D721Med (cell line): ENCODE data around the gene RPS6KA2.

ENCODE experiments used
- DNase-seq: peaks from one replicate; pipeline ENCODE4 v3.0.0; 2011; ENCODE audit warnings: low spot score; ENCODE audit not compliant: insufficient read length
- FAIRE-seq: peaks from 2 replicates; lab custom pipeline; 2011; peaks lifted over from hg19 to GRCh38; lab: Jason Lieb, UNC
- TF ChIP-seq, protein P1 (sequence below): IDR thresholded peaks from 2 replicates; pipeline ENCODE4 v1.5.1; 2012; ENCODE audit warnings: mild to moderate bottlenecking, control low read depth; ENCODE audit not compliant: insufficient read depth; ENCODE audit errors: missing control alignments

RPS6KA2 gene

GRCh38 chr6:166559662-166560061 lies 67.4 kb downstream of the RPS6KA2 start:
- DNase-seq (no peak), FAIRE-seq (no peak)
- TF ChIP-seq, protein P1, sequence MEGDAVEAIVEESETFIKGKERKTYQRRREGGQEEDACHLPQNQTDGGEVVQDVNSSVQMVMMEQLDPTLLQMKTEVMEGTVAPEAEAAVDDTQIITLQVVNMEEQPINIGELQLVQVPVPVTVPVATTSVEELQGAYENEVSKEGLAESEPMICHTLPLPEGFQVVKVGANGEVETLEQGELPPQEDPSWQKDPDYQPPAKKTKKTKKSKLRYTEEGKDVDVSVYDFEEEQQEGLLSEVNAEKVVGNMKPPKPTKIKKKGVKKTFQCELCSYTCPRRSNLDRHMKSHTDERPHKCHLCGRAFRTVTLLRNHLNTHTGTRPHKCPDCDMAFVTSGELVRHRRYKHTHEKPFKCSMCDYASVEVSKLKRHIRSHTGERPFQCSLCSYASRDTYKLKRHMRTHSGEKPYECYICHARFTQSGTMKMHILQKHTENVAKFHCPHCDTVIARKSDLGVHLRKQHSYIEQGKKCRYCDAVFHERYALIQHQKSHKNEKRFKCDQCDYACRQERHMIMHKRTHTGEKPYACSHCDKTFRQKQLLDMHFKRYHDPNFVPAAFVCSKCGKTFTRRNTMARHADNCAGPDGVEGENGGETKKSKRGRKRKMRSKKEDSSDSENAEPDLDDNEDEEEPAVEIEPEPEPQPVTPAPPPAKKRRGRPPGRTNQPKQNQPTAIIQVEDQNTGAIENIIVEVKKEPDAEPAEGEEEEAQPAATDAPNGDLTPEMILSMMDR: no peak

DNA sequence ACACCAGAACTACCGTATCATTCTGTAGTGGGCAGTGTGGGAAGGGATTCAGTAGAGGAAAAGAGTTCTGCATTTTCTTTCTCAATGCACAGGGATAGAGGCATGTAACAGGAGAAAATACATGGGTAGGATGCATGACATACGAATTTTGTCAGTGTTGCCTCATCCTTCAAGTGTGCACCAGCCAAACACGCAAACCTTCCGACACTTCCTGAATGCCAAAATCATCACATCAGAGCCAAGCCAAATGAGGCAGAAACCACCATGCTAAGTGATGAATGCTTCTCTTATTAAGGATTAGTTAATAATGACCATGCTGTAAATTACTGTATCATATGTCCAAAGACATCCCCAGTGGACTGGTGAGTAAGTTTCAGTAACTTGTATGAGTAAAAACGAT lies 67.8 kb downstream of the RPS6KA2 start:
- no peak for DNase-seq
- TF ChIP-seq, protein P1: no peak
- no peak for FAIRE-seq

- DNase-seq (no peak), FAIRE-seq (no peak)
- TF ChIP-seq, protein P1: no peak
Measured at GRCh38 chr6:166558156-166559005, 68.7 kb downstream of the RPS6KA2 start.

DNA sequence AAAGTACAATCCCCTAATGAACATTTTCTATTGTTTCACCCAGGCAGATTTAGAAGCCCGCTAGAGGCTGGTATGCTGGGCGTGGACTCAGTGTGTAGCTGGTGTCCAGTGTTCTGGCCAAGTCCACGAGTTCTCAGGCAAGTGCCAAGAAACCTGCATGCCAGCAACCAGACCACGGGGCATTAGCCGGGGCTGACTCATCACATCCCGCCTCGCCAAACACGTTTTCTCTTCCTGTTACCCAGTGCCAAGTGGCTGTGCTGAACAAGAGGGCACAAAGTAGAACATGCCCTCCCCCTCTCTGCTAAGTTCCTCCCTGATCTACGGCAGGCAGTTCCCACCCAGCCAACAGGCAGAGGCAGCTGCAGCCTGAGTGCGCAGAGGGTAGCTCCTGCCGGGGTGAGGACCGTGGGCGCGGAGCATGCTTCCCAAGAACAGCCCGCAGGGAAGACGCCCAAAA lies 70.2 kb downstream of the RPS6KA2 start:
- TF ChIP-seq, protein P1: no peak
- FAIRE-seq (no peak), DNase-seq (no peak)

DNA sequence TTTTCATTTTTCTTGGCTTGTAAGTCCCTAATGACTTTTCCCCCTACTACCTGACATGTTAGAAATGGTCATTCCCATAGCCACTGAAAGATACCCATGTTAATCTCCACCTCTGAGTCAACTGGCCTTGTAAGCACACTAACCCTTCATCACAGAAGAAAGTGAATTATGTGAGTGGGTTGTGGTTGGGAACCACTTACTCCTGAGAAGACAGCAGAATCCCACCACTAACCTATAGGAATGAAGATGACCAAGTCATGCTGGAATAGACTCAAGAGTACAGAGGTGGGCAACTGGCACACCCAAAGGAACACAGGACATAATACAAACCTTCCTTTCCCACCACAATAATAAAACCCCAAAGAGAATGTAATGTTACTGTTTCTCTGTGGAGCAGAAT lies 70.7 kb downstream of the RPS6KA2 start:
- DNase-seq (no peak), FAIRE-seq (no peak)
- TF ChIP-seq, protein P1: no peak

GRCh38 chr6:166555086-166555485 lies 72.0 kb downstream of the RPS6KA2 start:
- TF ChIP-seq, protein P1: no peak
- FAIRE-seq (no peak), DNase-seq (no peak)

DNA sequence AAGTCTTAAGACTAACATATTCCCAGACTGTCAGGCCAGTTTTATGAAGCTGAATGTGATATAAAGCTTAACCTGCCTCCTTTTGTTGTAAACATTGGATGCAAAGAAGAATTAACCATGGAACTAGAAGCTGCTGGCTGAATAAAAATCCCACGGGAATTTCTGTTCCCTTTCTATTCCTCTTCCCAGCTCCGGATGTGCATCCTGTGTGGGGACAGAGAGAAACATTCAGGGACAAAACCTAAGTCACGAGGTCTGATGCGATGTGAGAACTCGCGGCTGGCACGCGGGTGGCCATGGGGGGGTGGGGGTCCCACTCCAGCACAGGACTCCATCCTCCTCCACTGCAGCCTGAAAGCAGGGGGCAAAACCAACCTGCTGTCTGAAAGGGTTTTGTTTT lies 72.7 kb downstream of the RPS6KA2 start:
- DNase-seq (no peak), FAIRE-seq (no peak)
- TF ChIP-seq, protein P1: no peak
